HEK293 (cell line): ENCODE results near the gene SMARCB1.

Source experiments
- CTCF ChIA-PET: fragments of 350-600 bp; formaldehyde crosslinking; extraction: SDS; loops from one replicate; lab custom pipeline; 2021; ENCODE audit warnings: antibody characterized with exemption; lab: Yijun Ruan, JAX
- POLR2A ChIA-PET: fragments of 300-600 bp; formaldehyde crosslinking; extraction: SDS; loops from one replicate; lab custom pipeline; 2020; ENCODE audit warnings: antibody characterized with exemption, inconsistent platforms; lab: Yijun Ruan, JAX
- H3K27ac ChIP-seq: fragments of 200-500 bp; sonication (Bioruptor generic); 2 replicates; pipeline ENCODE4 v1.5.1; 2014; ENCODE audit warnings: low read depth, low read length, control low read depth, inconsistent platforms; ENCODE audit errors: extremely low read depth
- H3K36me3 ChIP-seq, 2 experiments: fragments of 200-500 bp in 1 of 2; sonication (Bioruptor generic) in 1 of 2; 1 replicate in 1 of 2; 2 replicates in 1 of 2; pipeline ENCODE4 v1.5.1; 2014 to 2017; ENCODE audit warnings: inconsistent platforms in 2 of 2, low read length in 2 of 2; ENCODE audit not compliant: control insufficient read depth in 2 of 2, insufficient read depth in 1 of 2
- H3K4me1 ChIP-seq: fragments of 200-500 bp; sonication (Bioruptor generic); 2 replicates; pipeline ENCODE4 v1.5.1; 2014; ENCODE audit warnings: mild to moderate bottlenecking, low read length, inconsistent platforms; ENCODE audit not compliant: control insufficient read depth, insufficient read depth
- H3K4me3 ChIP-seq: 2 replicates; pipeline ENCODE4 v1.5.1; 2011; ENCODE audit warnings: low read depth, mild to moderate bottlenecking, control low read depth, low read length, moderate library complexity
- H3K9me3 ChIP-seq: fragments of 200-500 bp; sonication (Bioruptor generic); 2 replicates; pipeline ENCODE4 v1.5.1; 2014; ENCODE audit warnings: low read depth, low read length, inconsistent platforms; ENCODE audit not compliant: control insufficient read depth, insufficient read depth
- ELK4 ChIP-seq: IDR thresholded peaks from 2 replicates; pipeline ENCODE4 v1.6.1; 2011; ENCODE audit warnings: mild to moderate bottlenecking, low read depth, low read length, borderline replicate concordance
- HOXA7 ChIP-seq: sonication (generic); formaldehyde crosslinking; IDR thresholded peaks from 2 replicates; pipeline ENCODE4 v1.8.1; 2022; ENCODE audit warnings: missing genetic modification reagents, borderline replicate concordance
- HOXC10 ChIP-seq: sonication (generic); formaldehyde crosslinking; IDR thresholded peaks from 2 replicates; pipeline ENCODE4 v1.8.1; 2023; ENCODE audit warnings: mild to moderate bottlenecking, missing genetic modification reagents
- KLF10 ChIP-seq: fragments of 450-650 bp; IDR thresholded peaks from 2 replicates; pipeline ENCODE4 v1.5.1; 2018; ENCODE audit warnings: missing biosample characterization, mild to moderate bottlenecking, missing genetic modification characterization
- MZF1 ChIP-seq: fragments of 450-650 bp; formaldehyde crosslinking; IDR thresholded peaks from 2 replicates; pipeline ENCODE4 v1.5.1; 2017; ENCODE audit warnings: missing biosample characterization, missing genetic modification characterization, borderline replicate concordance
- OVOL3 ChIP-seq: fragments of 450-650 bp; formaldehyde crosslinking; IDR thresholded peaks from 2 replicates; pipeline ENCODE4 v1.5.1; 2016; ENCODE audit warnings: missing biosample characterization, missing genetic modification characterization
- PRDM1 ChIP-seq: fragments of 450-650 bp; formaldehyde crosslinking; IDR thresholded peaks from 2 replicates; pipeline ENCODE4; 2016; ENCODE audit warnings: missing biosample characterization, missing genetic modification characterization
- REPIN1 ChIP-seq: fragments of 450-650 bp; formaldehyde crosslinking; IDR thresholded peaks from 2 replicates; pipeline ENCODE4 v1.5.1; 2017; ENCODE audit warnings: missing biosample characterization, missing genetic modification characterization, low read depth
- SCRT2 ChIP-seq: fragments of 450-650 bp; formaldehyde crosslinking; IDR thresholded peaks from 2 replicates; pipeline ENCODE4 v1.5.1; 2016; ENCODE audit warnings: missing biosample characterization, missing genetic modification characterization
- SETDB1 ChIP-seq: IDR thresholded peaks from one replicate; pipeline ENCODE4 v1.6.1; 2017; ENCODE audit warnings: mild to moderate bottlenecking, low read length, moderate library complexity, mixed read lengths; ENCODE audit not compliant: insufficient read length
- ZBTB1 ChIP-seq: fragments of 450-650 bp; formaldehyde crosslinking; IDR thresholded peaks from 2 replicates; pipeline ENCODE4 v1.5.1; 2016; ENCODE audit warnings: missing biosample characterization, missing genetic modification characterization
- ZNF140 ChIP-seq: fragments of 450-650 bp; formaldehyde crosslinking; IDR thresholded peaks from 2 replicates; pipeline ENCODE4 v1.5.1; 2016; ENCODE audit warnings: missing biosample characterization, missing genetic modification characterization
- ZNF174 ChIP-seq: fragments of 450-650 bp; formaldehyde crosslinking; IDR thresholded peaks from 2 replicates; pipeline ENCODE4 v1.5.0; 2017; ENCODE audit warnings: missing biosample characterization, mild to moderate bottlenecking, missing genetic modification characterization
- ZNF19 ChIP-seq: fragments of 450-650 bp; formaldehyde crosslinking; IDR thresholded peaks from 2 replicates; pipeline ENCODE4; 2016; ENCODE audit warnings: missing biosample characterization, missing genetic modification characterization, low read depth
- ZNF214 ChIP-seq: fragments of 450-650 bp; formaldehyde crosslinking; IDR thresholded peaks from 2 replicates; pipeline ENCODE4 v1.5.1; 2017; ENCODE audit warnings: missing biosample characterization, mild to moderate bottlenecking, missing genetic modification characterization, borderline replicate concordance
- ZNF221 ChIP-seq: fragments of 450-650 bp; formaldehyde crosslinking; IDR thresholded peaks from 2 replicates; pipeline ENCODE4 v1.5.1; 2017; ENCODE audit warnings: missing biosample characterization, missing genetic modification characterization, borderline replicate concordance
- ZNF223 ChIP-seq: fragments of 450-650 bp; formaldehyde crosslinking; IDR thresholded peaks from 2 replicates; pipeline ENCODE4 v1.5.1; 2016; ENCODE audit warnings: missing biosample characterization, missing genetic modification characterization
- ZNF302 ChIP-seq: fragments of 450-650 bp; formaldehyde crosslinking; IDR thresholded peaks from 2 replicates; pipeline ENCODE4 v1.5.1; 2016; ENCODE audit warnings: missing biosample characterization, missing genetic modification characterization, low read depth
- ZNF341 ChIP-seq: fragments of 450-650 bp; formaldehyde crosslinking; IDR thresholded peaks from 2 replicates; pipeline ENCODE4; 2016; ENCODE audit warnings: low read depth, missing biosample characterization, missing genetic modification characterization
- ZNF518A ChIP-seq: fragments of 450-650 bp; formaldehyde crosslinking; conservative IDR thresholded peaks from 2 replicates; pipeline ENCODE4 v1.5.1; 2016; ENCODE audit warnings: low read depth, missing biosample characterization, missing genetic modification characterization
- ZNF558 ChIP-seq: fragments of 450-650 bp; formaldehyde crosslinking; IDR thresholded peaks from 2 replicates; pipeline ENCODE4 v1.5.1; 2016; ENCODE audit warnings: missing biosample characterization, missing genetic modification characterization
- ZNF645 ChIP-seq: fragments of 450-650 bp; formaldehyde crosslinking; IDR thresholded peaks from 2 replicates; pipeline ENCODE4; 2016; ENCODE audit warnings: missing biosample characterization, missing genetic modification characterization
- ZNF654 ChIP-seq: fragments of 450-650 bp; formaldehyde crosslinking; IDR thresholded peaks from 2 replicates; pipeline ENCODE4 v1.5.1; 2016; ENCODE audit warnings: low read depth, missing biosample characterization, missing genetic modification characterization
- ZNF76 ChIP-seq: fragments of 450-650 bp; formaldehyde crosslinking; IDR thresholded peaks from 2 replicates; pipeline ENCODE4; 2016; ENCODE audit warnings: low read depth, missing biosample characterization, missing genetic modification characterization, borderline replicate concordance

Gene SMARCB1

GRCh38 chr22:23743303-23743705, 43.5 kb upstream of the SMARCB1 start (continued):
- TF ChIP-seq ELK4 (no peak), ZBTB1 (no peak), ZNF19 (tag by site-specific recombination) (no peak), HOXA7 (CRISPR knock-in tag) (no peak), PRDM1 (tag by site-specific recombination) (no peak), HOXC10 (CRISPR knock-in tag) (no peak), ZNF140 (tag by site-specific recombination) (no peak), ZNF558 (tag by site-specific recombination) (no peak)

GRCh38 chr22:23744001-23744400, 42.8 kb upstream of the SMARCB1 start:
- H3K4me1 ChIP-seq: no peaks in the 10 kb centered on the region
- ChIA-PET POLR2A (interaction anchor here (0.6 to 2.0 kb wide), 2 partner anchors 18 to 27 kb away, joined by 3 to 7 read pairs; no protein-coding TSS in a partner anchor), CTCF (interaction anchor here (0.7 kb wide), 1 partner anchor 538 kb away, joined by 3 read pairs; no protein-coding TSS in a partner anchor)
- no peaks in the 10 kb centered on the region for H3K9me3 ChIP-seq
- TF ChIP-seq ZNF214 (peak; percentile 51; the same call in 1 of the 2 replicates), ZNF174 (tag by site-specific recombination) (no peak), ZNF221 (no peak), SETDB1 (peak; percentile 77), ZNF341 (tag by site-specific recombination) (no peak), MZF1 (no peak), OVOL3 (tag by site-specific recombination) (no peak)
- peaks cover 13 to 48% of the 10 kb centered on the region in 2 experiments for H3K36me3 ChIP-seq
- no peak overlapping the region for H3K4me3 ChIP-seq
- H3K27ac ChIP-seq: no peak overlapping the region

GRCh38 chr22:23744485-23744884, 42.3 kb upstream of the SMARCB1 start:
- Histone ChIP-seq H3K9me3 (no peaks in the 10 kb centered on the region), H3K4me3 (no peak overlapping the region), H3K36me3 (peaks cover 13 to 48% of the 10 kb centered on the region in 2 experiments), H3K4me1 (no peaks in the 10 kb centered on the region), H3K27ac (no peak overlapping the region)
- TF ChIP-seq ZNF645 (tag by site-specific recombination) (no peak), ZNF654 (no peak), KLF10 (tag by site-specific recombination) (no peak), ZNF518A (tag by site-specific recombination) (no peak), REPIN1 (tag by site-specific recombination) (no peak), ZNF302 (no peak), ZNF223 (tag by site-specific recombination) (no peak), HOXA7 (CRISPR knock-in tag) (no peak), ELK4 (no peak), SCRT2 (tag by site-specific recombination) (no peak), ZNF76 (no peak), SETDB1 (no peak)
- ChIA-PET CTCF (interaction anchor here (0.7 kb wide), 1 partner anchor 538 kb away, joined by 3 read pairs; no protein-coding TSS in a partner anchor), POLR2A (interaction anchor here (2.0 kb wide), 1 partner anchor 28 kb away, joined by 7 read pairs; no protein-coding TSS in a partner anchor)
